Measurements from ENCODE around the gene RAD18.

RAD18 gene

DNA sequence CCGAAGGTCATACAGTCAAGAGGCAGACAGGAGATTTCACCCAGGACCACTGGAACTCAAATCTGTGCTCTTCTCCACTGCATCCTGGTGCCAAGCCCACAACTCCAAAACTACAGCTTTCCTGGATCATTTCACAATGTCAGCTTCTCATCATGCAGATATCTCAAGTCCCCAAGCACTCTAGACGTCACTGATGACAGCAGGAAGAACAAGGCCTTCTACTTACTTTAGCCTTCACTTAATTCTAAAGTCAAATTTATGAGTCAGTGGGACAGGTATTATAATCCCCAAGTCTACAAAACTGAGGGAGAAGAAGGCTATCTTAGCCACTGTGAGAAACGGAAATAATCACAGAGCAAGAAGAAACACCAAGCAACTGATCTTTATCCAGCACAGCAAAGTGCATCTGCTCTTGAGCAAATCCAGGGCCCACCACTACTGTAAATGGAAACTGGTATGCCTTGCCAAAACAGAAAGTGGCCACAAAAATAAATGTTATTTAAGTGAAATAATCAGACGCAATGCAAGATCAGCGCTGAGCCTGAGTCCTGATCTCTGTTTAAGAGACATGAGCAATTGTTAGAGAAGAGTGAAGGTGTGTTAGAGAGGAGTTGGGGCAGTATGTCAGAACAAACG, 928 bp downstream of the RAD18 start:
- Mint-ChIP-seq H3K36me3 (ENCODE audit: low read depth) (peaks cover 7% of the 10 kb centered on the region), H3K4me1 (peaks cover 52% of the 10 kb centered on the region), H3K9me3 (no peaks in the 10 kb centered on the region), H3K27me3 (ENCODE audit: low read depth, poor library complexity) (peaks cover 13% of the 10 kb centered on the region), H3K27ac (no peak overlapping the region), H3K4me3 (peak overlapping the region; percentile 98)
- DNase-seq, result no peak
- TF ChIP-seq, protein P1, sequence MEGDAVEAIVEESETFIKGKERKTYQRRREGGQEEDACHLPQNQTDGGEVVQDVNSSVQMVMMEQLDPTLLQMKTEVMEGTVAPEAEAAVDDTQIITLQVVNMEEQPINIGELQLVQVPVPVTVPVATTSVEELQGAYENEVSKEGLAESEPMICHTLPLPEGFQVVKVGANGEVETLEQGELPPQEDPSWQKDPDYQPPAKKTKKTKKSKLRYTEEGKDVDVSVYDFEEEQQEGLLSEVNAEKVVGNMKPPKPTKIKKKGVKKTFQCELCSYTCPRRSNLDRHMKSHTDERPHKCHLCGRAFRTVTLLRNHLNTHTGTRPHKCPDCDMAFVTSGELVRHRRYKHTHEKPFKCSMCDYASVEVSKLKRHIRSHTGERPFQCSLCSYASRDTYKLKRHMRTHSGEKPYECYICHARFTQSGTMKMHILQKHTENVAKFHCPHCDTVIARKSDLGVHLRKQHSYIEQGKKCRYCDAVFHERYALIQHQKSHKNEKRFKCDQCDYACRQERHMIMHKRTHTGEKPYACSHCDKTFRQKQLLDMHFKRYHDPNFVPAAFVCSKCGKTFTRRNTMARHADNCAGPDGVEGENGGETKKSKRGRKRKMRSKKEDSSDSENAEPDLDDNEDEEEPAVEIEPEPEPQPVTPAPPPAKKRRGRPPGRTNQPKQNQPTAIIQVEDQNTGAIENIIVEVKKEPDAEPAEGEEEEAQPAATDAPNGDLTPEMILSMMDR (IDR thresholded peaks at IDR 0.05), result no peak

DNA sequence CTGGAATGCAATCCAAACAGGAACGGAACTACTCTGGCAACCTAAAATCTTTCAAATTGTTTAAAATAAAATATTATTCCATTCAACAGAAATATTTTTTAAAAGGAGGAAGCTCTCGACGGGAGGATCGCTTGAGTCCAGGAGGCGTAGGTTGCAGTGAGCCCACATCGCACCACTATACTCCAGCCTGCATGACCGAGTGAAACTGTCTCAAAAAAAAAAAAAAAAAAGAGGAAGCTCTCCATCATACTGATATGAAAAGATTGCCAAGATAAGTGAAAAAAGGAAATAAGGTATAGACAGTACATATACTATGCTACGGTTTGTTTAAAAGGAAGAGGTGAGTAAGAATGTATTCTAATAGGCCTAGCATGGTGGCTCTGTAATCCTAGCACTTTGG, 3.6 kb downstream of the RAD18 start:
- H3K27ac Mint-ChIP-seq, result peak overlapping the region; percentile 72
- H3K36me3 Mint-ChIP-seq (ENCODE audit: low read depth), result peaks cover 7% of the 10 kb centered on the region
- H3K4me1 Mint-ChIP-seq, result peaks cover 47% of the 10 kb centered on the region
- H3K4me3 Mint-ChIP-seq, result no peak overlapping the region
- no peak for DNase-seq
- H3K27me3 Mint-ChIP-seq (ENCODE audit: low read depth, poor library complexity), result peaks cover 6% of the 10 kb centered on the region
- TF ChIP-seq, protein P1 (IDR thresholded peaks at IDR 0.05), result no peak
- H3K9me3 Mint-ChIP-seq, result no peaks in the 10 kb centered on the region

DNA sequence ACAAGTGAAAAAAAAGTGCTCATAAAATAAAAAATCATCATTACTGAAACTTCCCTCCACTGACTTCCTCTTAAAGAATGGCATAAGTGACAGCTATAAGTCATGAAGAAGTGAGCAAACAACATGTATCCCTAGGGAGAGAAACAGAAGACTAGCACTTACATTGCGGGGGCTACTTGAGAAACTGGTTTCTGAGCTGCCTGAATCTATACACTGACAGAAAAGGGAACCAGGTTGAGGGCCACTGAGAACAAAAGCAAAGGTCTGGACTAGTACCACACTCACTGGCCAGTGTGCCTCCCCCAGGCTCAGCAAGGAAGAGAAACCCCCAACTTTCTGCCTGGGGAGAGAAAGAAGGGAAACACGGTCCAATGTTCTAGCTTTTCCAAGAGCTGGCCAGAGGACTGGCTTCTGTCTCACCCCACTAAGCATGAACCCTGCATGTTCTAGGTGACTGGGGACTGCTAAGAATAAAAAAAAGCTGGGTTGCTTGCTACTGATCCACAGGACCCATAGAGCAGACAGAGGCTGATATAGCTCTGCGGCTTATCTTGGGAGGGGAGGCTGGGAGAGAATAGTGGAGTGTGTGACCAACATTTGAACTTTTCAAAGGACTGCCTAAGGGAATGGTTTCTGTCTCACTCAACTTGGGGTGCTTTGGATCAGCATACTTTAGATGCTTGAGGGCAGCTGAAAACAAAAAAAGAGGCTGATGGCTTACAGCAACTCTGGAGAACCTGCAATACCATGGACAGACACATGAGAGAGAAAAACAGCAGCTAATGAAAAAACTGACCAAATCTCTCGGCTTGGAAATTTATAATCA, 8.1 kb downstream of the RAD18 start:
- Mint-ChIP-seq H3K27ac (peak overlapping the region; percentile 76), H3K27me3 (ENCODE audit: low read depth, poor library complexity) (no peaks in the 10 kb centered on the region), H3K4me1 (peaks cover 9% of the 10 kb centered on the region), H3K4me3 (no peak overlapping the region), H3K36me3 (ENCODE audit: low read depth) (peaks cover 11% of the 10 kb centered on the region), H3K9me3 (no peaks in the 10 kb centered on the region)
- DNase-seq, result no peak
- TF ChIP-seq, protein P1 (IDR thresholded peaks at IDR 0.05), result no peak

DNA sequence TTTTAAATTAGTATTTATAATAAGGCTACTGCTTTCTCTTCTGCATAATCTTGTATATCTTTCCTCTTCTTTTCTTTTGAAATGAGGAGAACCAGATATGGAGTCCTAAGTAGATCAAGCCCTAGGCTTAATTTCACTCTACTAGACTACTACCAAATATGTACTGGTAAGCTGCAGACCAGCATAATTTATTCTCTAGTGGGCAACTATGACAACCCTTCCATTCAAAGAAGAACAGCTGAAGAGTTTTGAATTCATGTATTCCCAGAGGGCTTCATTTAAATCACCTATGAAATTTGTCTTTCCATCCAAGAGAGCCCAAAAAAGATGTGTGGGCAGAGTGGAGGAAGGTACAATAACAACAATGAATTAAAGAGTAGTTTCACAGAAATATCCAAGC, 10.0 kb downstream of the RAD18 start:
- Mint-ChIP-seq H3K4me1 (peaks cover 18% of the 10 kb centered on the region), H3K27ac (no peak overlapping the region), H3K36me3 (ENCODE audit: low read depth) (peaks cover 5% of the 10 kb centered on the region), H3K4me3 (no peak overlapping the region), H3K27me3 (ENCODE audit: low read depth, poor library complexity) (no peaks in the 10 kb centered on the region), H3K9me3 (no peaks in the 10 kb centered on the region)
- DNase-seq, result no peak
- TF ChIP-seq, protein P1 (IDR thresholded peaks at IDR 0.05), result no peak

DNA sequence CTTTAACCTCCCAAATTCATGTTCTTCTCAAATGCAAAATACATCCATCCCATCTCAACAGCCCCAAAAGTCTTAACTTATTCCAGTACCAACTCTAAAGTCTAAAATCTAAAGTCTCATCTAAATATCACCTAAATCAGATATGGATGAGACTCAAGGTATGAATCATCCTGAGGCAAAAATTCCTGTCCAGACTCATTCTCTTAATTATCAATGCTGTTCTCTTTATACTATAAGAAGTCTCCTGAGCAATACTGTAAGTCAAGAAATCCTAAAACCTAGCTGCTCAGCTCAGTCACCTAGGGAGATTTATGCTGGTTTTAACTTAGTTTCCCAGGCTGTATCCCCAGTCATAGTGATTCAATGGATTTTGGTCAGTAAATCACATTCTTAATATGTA, 11.1 kb downstream of the RAD18 start:
- Mint-ChIP-seq H3K27ac (no peak overlapping the region), H3K4me1 (peaks cover 18% of the 10 kb centered on the region), H3K27me3 (ENCODE audit: low read depth, poor library complexity) (no peaks in the 10 kb centered on the region), H3K9me3 (no peaks in the 10 kb centered on the region), H3K4me3 (no peak overlapping the region), H3K36me3 (ENCODE audit: low read depth) (peaks cover 8% of the 10 kb centered on the region)
- DNase-seq, result no peak
- TF ChIP-seq, protein P1 (IDR thresholded peaks at IDR 0.05), result no peak
